GM18861 (cell line): ENCODE data around the gene BIRC3.
A peak's percentile ranks its signal among the peaks of the same experiment; 100 is the strongest.

Experiments used
- ATAC-seq: cut with Tn5 transposase; IDR thresholded peaks from one replicate; pipeline ENCODE4 v1.9.1; 2021; ENCODE audit not compliant: unreplicated experiment

BIRC3 gene

GRCh38 chr11:102317099-102317767 lies at the start of gene BIRC3:
Gene BIRC3 (plus strand): TSS chr11:102317484. CDS start chr11:102324510, 7,026 bp downstream.
- peak; percentile 79 for ATAC-seq

GRCh38 chr11:102267609-102268008 lies 49.7 kb upstream of the BIRC3 start:
- ATAC-seq: no peak

GRCh38 chr11:102268083-102268984 lies 49.0 kb upstream of the BIRC3 start:
- peak; percentile 95 for ATAC-seq

GRCh38 chr11:102268985-102269470 lies 48.3 kb upstream of the BIRC3 start:
- ATAC-seq: no peak

- ATAC-seq: no peak
Measured at GRCh38 chr11:102269927-102270326, 47.4 kb upstream of the BIRC3 start.

GRCh38 chr11:102272047-102272824 lies 45.0 kb upstream of the BIRC3 start:
- no peak for ATAC-seq

- ATAC-seq: no peak
Measured at GRCh38 chr11:102274628-102275027, 42.7 kb upstream of the BIRC3 start.

GRCh38 chr11:102276362-102276761 lies 40.9 kb upstream of the BIRC3 start:
- ATAC-seq: no peak

GRCh38 chr11:102276783-102277182 lies 40.5 kb upstream of the BIRC3 start:
- no peak for ATAC-seq

- ATAC-seq: peak; percentile 96
Measured at GRCh38 chr11:102279641-102280170, 37.6 kb upstream of the BIRC3 start.

GRCh38 chr11:102280245-102280833 lies 36.9 kb upstream of the BIRC3 start:
- no peak for ATAC-seq

- no peak for ATAC-seq
Measured at GRCh38 chr11:102283116-102283485, 34.2 kb upstream of the BIRC3 start.

GRCh38 chr11:102284008-102284407 lies 33.3 kb upstream of the BIRC3 start:
- no peak for ATAC-seq

GRCh38 chr11:102286292-102286691 lies 31.0 kb upstream of the BIRC3 start:
- no peak for ATAC-seq

- peak; percentile 90 for ATAC-seq
Measured at GRCh38 chr11:102287964-102288724, 29.1 kb upstream of the BIRC3 start.

GRCh38 chr11:102288725-102289083 lies 28.6 kb upstream of the BIRC3 start:
- no peak for ATAC-seq

GRCh38 chr11:102289592-102289991 lies 27.7 kb upstream of the BIRC3 start:
- ATAC-seq: no peak

- no peak for ATAC-seq
Measured at GRCh38 chr11:102291831-102292230, 25.5 kb upstream of the BIRC3 start.

- ATAC-seq: no peak
Measured at GRCh38 chr11:102292933-102293332, 24.4 kb upstream of the BIRC3 start.
